ENCODE measurements around the gene COL19A1. TPM values are rescaled to one million over a fixed set of nuclear protein-coding genes. Genes with fewer than 3 reads are reported as not detected.

The COL19A1 gene
- under 0.01 and 0.11 TPM in 2 replicates for total RNA-seq

DNA sequence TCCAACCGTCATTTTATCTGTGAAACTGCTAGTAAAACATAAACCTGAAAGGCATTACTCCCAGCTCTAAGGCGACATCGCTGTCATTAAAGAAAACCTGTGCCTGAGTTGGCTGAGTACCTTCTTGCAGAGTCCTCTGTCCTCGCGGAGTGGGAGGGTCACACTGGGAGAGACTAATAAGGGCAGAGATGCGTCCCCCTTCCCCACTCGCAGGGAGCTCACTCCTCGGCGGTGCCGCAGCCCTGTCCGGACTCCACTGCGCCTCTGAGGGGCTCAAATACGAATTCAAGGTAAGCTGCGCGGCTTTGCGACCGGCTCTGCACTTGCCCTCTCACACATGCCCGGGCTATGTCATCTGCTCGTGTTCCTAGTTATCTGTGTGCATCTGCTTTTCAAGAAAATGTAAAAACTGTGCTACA is at the start of gene COL19A1:
TSS of gene COL19A1 (plus strand) at position 206 of the 419 bp plus-strand sequence. CDS start 13,012 bp downstream, outside the sequence.

Small RNA genes lying within 50 kb of the gene (small RNA-seq; reads per million reads assigned to genes)
- gene RPL37P15, result not detected

Other genes starting within 250 kb of the COL19A1 start
- gene LMBRD1, start 69.5 kb upstream of the COL19A1 start, total RNA-seq, result 60.1 and 71.5 TPM in 2 replicates

Data from placental epithelial cell (primary cell).